ENCODE data around the gene OSBPL10.

DNA sequence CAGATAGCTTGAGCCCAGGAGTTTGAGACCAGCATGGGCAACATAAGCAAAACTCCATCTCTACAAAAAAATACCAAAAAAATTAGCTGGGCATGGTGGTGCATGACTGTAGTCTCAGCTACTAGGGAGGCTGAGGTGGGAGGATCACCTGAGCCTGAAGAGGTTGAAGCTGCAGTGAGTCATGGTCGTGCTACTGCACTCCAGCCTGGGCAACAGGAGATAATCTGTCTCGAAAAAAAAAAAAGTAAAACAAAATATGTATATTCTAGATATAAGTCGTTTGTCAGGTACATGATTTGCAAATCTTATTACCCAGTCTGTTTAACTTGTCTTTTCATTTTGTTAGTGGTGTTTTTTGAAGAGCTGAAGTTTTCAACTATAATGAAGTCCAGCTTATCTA, 40.7 kb upstream of the OSBPL10 start:
- TF ChIP-seq, protein P1, sequence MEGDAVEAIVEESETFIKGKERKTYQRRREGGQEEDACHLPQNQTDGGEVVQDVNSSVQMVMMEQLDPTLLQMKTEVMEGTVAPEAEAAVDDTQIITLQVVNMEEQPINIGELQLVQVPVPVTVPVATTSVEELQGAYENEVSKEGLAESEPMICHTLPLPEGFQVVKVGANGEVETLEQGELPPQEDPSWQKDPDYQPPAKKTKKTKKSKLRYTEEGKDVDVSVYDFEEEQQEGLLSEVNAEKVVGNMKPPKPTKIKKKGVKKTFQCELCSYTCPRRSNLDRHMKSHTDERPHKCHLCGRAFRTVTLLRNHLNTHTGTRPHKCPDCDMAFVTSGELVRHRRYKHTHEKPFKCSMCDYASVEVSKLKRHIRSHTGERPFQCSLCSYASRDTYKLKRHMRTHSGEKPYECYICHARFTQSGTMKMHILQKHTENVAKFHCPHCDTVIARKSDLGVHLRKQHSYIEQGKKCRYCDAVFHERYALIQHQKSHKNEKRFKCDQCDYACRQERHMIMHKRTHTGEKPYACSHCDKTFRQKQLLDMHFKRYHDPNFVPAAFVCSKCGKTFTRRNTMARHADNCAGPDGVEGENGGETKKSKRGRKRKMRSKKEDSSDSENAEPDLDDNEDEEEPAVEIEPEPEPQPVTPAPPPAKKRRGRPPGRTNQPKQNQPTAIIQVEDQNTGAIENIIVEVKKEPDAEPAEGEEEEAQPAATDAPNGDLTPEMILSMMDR (conservative IDR thresholded peaks at IDR 0.05; ENCODE audit: low read length), result no peak
- no peak for TF ChIP-seq EZH2phosphoT487 (IDR thresholded peaks at IDR 0.05; ENCODE audit: borderline replicate concordance, low read depth, low read length)
